T-helper 2 cell treated with Interferon-gamma antibody and Interleukin-4, amounts not matched to agents 5 μg/mL and 100 μg/mL, for 36 hours (primary cell): ENCODE measurements around the gene TPST1.
"Not testable (repeated sequence)": the region's sequence is repeated elsewhere in the genome, so short reads cannot be mapped to it uniquely, and the experiment has no call there.

Experiments used
- DNase-seq: peaks from one replicate; pipeline ENCODE4 v3.0.0; 2021; ENCODE audit warnings: low spot score
- H3K27ac Mint-ChIP-seq: one replicate; pipeline ENCODE4 v1.8.0; 2021; ENCODE audit warnings: mild to moderate bottlenecking, mixed read lengths
- H3K27me3 Mint-ChIP-seq: one replicate; pipeline ENCODE4 v1.8.0; 2021; ENCODE audit warnings: low read depth, mixed read lengths
- H3K36me3 Mint-ChIP-seq: one replicate; pipeline ENCODE4 v1.8.0; 2021; ENCODE audit warnings: low read depth, mixed read lengths
- H3K4me1 Mint-ChIP-seq: one replicate; pipeline ENCODE4 v1.8.0; 2021; ENCODE audit warnings: low read depth, mixed read lengths
- H3K4me3 Mint-ChIP-seq: one replicate; pipeline ENCODE4 v1.8.0; 2022; ENCODE audit warnings: mild to moderate bottlenecking, moderate library complexity, mixed read lengths
- H3K9me3 Mint-ChIP-seq: one replicate; pipeline ENCODE4 v1.8.0; 2021; ENCODE audit warnings: mixed read lengths

TPST1 gene

DNA sequence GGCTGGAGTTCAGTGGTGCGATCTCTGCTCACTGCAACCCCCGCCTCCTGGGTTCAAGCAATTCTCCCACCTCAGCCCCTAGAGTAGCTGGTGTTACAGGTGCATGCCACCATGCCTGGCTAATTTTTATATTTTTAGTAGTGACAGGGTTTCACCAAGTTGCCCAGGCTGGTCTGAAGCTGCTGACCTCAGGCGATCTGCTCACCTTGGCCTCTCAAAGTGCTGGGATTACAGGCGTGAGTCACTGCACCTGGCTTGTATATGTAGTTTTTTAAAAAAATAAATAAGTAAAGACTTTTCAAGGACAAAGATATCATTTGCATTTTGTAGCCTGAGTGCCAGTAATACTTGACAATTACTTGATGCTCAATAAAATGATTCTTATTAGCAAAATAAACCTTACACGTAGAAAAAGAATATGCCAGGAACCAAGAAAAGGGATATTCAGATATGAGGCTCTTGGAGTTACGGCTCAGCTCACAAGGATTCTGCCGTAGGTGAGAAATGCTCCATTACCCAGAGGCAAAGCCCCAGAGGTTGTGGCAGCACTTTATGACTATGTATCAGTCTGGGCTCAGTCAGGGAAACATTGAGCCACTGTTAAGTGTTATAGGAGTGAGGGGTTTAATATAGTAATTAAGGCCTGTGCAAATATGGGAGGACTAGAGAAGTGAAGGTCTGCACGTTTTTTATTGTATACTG is 98.5 kb downstream of the TPST1 start:
- Mint-ChIP-seq H3K27ac (no peak overlapping the region), H3K4me3 (no peak overlapping the region), H3K36me3 (no peaks in the 10 kb centered on the region), H3K4me1 (no peaks in the 10 kb centered on the region), H3K9me3 (peaks cover 7% of the 10 kb centered on the region), H3K27me3 (no peaks in the 10 kb centered on the region)
- no peak for DNase-seq

- no peak overlapping the region for H3K4me3 Mint-ChIP-seq
- H3K27me3 Mint-ChIP-seq: no peaks in the 10 kb centered on the region
- no peaks in the 10 kb centered on the region for H3K4me1 Mint-ChIP-seq
- no peaks in the 10 kb centered on the region for H3K36me3 Mint-ChIP-seq
- no peak overlapping the region for H3K27ac Mint-ChIP-seq
- H3K9me3 Mint-ChIP-seq: peaks cover 2% of the 10 kb centered on the region
- no peak for DNase-seq
Observed at GRCh38 chr7:66304536-66304935, 99.4 kb downstream of the TPST1 start.

GRCh38 chr7:66306243-66306642 is 101.1 kb downstream of the TPST1 start:
- H3K9me3 Mint-ChIP-seq: no peaks in the 10 kb centered on the region
- no peaks in the 10 kb centered on the region for H3K27me3 Mint-ChIP-seq
- H3K4me1 Mint-ChIP-seq: no peaks in the 10 kb centered on the region
- H3K27ac Mint-ChIP-seq: no peak overlapping the region
- H3K36me3 Mint-ChIP-seq: no peaks in the 10 kb centered on the region
- no peak overlapping the region for H3K4me3 Mint-ChIP-seq
- DNase-seq: no peak

DNA sequence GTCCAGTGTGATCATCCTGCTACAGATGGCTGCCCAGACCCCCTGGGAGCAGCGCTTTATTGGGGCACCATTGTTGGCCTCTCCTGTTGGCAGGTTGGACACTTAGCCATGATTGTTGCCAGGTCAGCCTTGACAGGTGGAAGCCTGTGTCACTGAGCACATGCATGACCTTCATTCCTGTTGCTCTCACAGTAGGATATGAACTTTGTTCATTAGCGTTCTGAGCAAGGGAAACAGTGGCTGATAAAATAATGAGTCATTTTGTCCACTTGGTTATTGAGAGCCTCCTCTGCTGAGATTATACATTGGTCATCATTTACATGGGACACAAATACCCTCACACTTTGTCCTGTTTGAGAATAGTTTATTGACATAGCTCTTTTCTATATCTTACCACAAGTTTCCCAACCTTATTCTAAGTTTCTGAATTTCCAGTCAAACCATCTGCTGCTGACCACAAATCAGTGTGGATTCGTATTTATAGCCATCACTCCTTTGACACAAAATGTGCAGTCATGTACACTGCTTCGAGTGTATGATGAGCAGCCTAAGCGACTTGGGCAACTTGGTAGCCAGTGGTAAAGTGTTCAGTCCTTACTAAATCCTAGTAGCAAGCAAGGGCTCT is 102.6 kb downstream of the TPST1 start:
- Mint-ChIP-seq H3K27ac (no peak overlapping the region), H3K4me3 (no peak overlapping the region), H3K27me3 (no peaks in the 10 kb centered on the region), H3K4me1 (no peaks in the 10 kb centered on the region), H3K36me3 (no peaks in the 10 kb centered on the region), H3K9me3 (no peaks in the 10 kb centered on the region)
- DNase-seq: no peak

DNA sequence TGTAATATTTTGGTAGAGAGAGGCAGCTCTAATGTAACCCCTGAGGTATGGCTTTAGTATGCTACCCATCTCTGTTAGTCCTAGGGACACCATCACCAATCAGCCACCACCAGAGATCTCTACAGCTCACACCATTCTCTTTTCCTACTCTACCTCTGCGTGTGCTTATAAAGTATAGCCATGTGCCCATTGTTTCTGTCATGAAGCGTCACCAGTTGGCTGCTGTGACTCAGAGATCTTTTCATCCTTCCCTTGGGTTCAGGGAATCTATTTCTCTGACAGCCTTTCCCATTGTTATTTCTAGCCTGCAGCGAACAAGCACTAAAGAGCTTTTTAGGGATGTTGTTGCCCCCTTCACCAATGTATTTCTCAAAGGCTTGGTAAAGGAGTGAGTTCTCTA is 103.3 kb downstream of the TPST1 start:
- no peaks in the 10 kb centered on the region for H3K27me3 Mint-ChIP-seq
- DNase-seq: no peak
- H3K4me1 Mint-ChIP-seq: no peaks in the 10 kb centered on the region
- H3K4me3 Mint-ChIP-seq: no peak overlapping the region
- no peak overlapping the region for H3K27ac Mint-ChIP-seq
- H3K36me3 Mint-ChIP-seq: no peaks in the 10 kb centered on the region
- H3K9me3 Mint-ChIP-seq: no peaks in the 10 kb centered on the region

DNA sequence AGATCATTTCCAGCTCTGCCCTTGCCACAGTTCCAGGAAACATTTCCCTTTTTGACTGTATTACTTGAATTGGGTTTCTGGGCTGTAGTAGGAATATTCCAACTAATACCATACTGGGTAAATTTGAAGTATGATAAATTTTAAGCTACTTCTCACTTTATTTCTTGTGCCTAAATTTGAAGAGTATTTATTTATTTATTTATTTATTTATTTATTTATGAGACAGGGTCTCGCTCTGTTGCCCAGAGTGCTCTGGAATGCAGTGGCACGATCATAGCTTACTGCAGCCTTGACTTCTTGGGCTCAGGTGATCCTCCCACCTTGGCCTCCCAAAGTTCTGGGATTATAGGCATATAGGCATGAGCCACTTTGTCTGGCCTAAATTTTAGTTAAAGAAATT is 105.5 kb downstream of the TPST1 start:
- H3K4me1 Mint-ChIP-seq: peaks cover 2% of the 10 kb centered on the region
- peaks cover 2% of the 10 kb centered on the region for H3K27me3 Mint-ChIP-seq
- H3K9me3 Mint-ChIP-seq: no peaks in the 10 kb centered on the region
- no peaks in the 10 kb centered on the region for H3K36me3 Mint-ChIP-seq
- no peak for DNase-seq
- no peak overlapping the region for H3K27ac Mint-ChIP-seq
- no peak overlapping the region for H3K4me3 Mint-ChIP-seq

GRCh38 chr7:66313886-66314568 is 108.9 kb downstream of the TPST1 start:
- no peak overlapping the region for H3K4me3 Mint-ChIP-seq
- peaks cover 2% of the 10 kb centered on the region for H3K4me1 Mint-ChIP-seq
- H3K27ac Mint-ChIP-seq: no peak overlapping the region
- no peaks in the 10 kb centered on the region for H3K36me3 Mint-ChIP-seq
- no peak for DNase-seq
- H3K9me3 Mint-ChIP-seq: no peaks in the 10 kb centered on the region
- H3K27me3 Mint-ChIP-seq: peaks cover 2% of the 10 kb centered on the region

DNA sequence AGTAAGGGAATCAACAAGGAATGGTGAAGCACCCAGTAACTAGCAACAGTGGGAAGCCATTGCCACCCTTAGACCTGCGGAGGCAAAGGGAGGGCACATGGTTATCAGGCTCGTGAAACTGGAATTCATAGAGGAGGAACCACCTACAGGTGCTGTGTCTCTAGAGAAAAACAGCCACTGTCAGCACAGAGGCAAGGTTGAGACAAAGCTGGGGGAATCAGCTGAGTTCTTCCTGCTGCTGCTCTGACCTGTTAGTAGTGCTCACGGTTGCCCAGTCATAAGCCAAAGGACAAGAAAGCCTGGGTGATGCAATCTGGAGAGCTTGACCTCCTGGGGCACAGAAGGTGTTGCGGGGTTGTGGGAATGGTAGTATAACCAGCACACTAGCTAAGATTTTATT is 110.1 kb downstream of the TPST1 start:
- Mint-ChIP-seq H3K36me3 (no peaks in the 10 kb centered on the region), H3K4me1 (peaks cover 2% of the 10 kb centered on the region), H3K4me3 (no peak overlapping the region), H3K27ac (no peak overlapping the region), H3K9me3 (no peaks in the 10 kb centered on the region), H3K27me3 (peaks cover 2% of the 10 kb centered on the region)
- no peak for DNase-seq

GRCh38 chr7:66319407-66319979 is 114.4 kb downstream of the TPST1 start:
- H3K4me3 Mint-ChIP-seq: no peak overlapping the region
- no peaks in the 10 kb centered on the region for H3K4me1 Mint-ChIP-seq
- no peaks in the 10 kb centered on the region for H3K9me3 Mint-ChIP-seq

DNA sequence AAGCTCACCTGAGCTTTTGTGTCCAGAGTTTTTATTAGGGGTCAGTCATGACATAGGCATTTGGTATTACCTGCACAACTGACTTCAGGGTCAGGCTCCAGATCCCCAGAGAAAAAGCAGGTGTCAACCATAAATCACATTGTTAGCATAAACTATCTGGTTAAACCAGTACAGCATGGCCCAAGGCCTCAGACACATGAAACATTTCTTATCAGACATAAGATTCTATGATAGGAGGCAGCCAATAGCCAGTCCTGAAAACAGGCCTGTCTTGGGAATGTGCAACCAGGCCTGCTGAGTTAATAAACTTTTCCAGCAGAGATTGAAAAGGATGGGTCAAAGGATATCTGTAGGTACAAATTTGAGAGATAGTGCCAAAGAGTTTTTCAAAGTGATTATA is 116.1 kb downstream of the TPST1 start:
- DNase-seq: no peak
- Mint-ChIP-seq H3K36me3 (no peaks in the 10 kb centered on the region), H3K27ac (no peak overlapping the region), H3K27me3 (no peaks in the 10 kb centered on the region), H3K4me1 (no peaks in the 10 kb centered on the region), H3K4me3 (no peak overlapping the region), H3K9me3 (no peaks in the 10 kb centered on the region)

More at GRCh38 chr7:66319407-66319979, 114.4 kb downstream of the TPST1 start:
- no peak for DNase-seq
- Mint-ChIP-seq H3K36me3 (no peaks in the 10 kb centered on the region), H3K27ac (no peak overlapping the region), H3K27me3 (no peaks in the 10 kb centered on the region)

GRCh38 chr7:66323114-66323796 is 118.1 kb downstream of the TPST1 start:
- no peak overlapping the region for H3K27ac Mint-ChIP-seq
- H3K27me3 Mint-ChIP-seq: no peaks in the 10 kb centered on the region
- no peaks in the 10 kb centered on the region for H3K4me1 Mint-ChIP-seq
- no peaks in the 10 kb centered on the region for H3K36me3 Mint-ChIP-seq
- no peak for DNase-seq
- H3K9me3 Mint-ChIP-seq: no peaks in the 10 kb centered on the region
- H3K4me3 Mint-ChIP-seq: no peak overlapping the region

DNA sequence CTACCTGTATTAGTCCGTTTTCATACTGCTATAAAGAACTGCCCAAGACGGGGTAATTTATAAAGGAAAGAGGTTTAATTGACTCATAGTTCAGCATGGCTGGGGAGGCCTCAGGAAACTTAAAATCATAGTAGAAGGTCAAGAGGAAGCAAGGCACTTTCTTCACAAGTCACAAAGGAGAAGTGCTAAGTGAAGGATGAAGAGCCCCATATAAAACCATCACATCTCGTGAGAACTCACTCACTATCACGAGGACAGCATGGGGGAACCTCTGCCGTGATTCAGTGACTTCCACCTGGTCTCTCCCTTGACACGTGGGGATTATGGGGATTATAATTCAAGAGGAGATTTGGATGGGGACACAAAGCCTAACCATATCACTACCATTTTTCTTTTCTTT is 119.9 kb downstream of the TPST1 start:
- not testable (repeated sequence) for H3K27me3 Mint-ChIP-seq, H3K27ac Mint-ChIP-seq, H3K9me3 Mint-ChIP-seq, DNase-seq, H3K4me1 Mint-ChIP-seq, H3K36me3 Mint-ChIP-seq, H3K4me3 Mint-ChIP-seq

DNA sequence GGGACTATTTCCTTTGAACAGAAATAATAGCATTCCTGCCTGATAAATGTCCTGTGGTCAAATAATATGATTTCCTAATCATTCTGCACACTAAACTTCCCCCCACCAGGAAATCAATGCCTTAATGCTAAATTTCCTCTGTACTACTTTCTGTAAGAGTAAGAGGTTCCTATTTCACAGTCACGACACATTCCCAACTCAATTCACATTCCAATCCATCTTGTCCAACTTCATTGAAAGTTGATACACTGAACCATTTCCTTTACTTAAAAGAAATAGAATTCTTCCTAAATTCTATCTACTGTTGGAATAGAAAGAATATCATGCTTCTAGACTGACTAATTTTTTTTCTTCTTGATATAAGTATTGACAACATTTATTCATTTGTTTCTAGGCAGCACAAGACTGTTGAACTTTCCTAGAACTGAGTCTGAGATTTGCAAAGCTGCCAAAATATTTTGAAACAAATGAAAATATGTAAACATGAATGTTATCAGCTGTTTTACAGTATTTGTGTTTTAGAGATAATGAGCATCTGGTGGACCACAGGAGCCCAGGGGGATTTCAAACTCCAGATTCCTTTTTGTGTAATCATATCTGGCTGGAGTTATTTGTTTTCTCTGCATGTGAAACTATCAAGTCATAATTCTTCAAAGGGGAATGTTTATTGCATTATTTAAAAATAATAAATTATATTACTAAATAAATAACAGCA is 121.5 kb downstream of the TPST1 start:
- Mint-ChIP-seq H3K27me3 (no peaks in the 10 kb centered on the region), H3K4me3 (no peak overlapping the region), H3K27ac (no peak overlapping the region), H3K36me3 (no peaks in the 10 kb centered on the region), H3K9me3 (no peaks in the 10 kb centered on the region), H3K4me1 (no peaks in the 10 kb centered on the region)
- DNase-seq: no peak
